ENCODE measurements around the gene TBPL1.

- TF ChIP-seq POLR2A (IDR thresholded peaks at IDR 0.05): no peak
- TF ChIP-seq, protein P1, sequence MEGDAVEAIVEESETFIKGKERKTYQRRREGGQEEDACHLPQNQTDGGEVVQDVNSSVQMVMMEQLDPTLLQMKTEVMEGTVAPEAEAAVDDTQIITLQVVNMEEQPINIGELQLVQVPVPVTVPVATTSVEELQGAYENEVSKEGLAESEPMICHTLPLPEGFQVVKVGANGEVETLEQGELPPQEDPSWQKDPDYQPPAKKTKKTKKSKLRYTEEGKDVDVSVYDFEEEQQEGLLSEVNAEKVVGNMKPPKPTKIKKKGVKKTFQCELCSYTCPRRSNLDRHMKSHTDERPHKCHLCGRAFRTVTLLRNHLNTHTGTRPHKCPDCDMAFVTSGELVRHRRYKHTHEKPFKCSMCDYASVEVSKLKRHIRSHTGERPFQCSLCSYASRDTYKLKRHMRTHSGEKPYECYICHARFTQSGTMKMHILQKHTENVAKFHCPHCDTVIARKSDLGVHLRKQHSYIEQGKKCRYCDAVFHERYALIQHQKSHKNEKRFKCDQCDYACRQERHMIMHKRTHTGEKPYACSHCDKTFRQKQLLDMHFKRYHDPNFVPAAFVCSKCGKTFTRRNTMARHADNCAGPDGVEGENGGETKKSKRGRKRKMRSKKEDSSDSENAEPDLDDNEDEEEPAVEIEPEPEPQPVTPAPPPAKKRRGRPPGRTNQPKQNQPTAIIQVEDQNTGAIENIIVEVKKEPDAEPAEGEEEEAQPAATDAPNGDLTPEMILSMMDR (IDR thresholded peaks at IDR 0.05): no peak
Observed at GRCh38 chr6:133995758-133996157, 42.7 kb downstream of the TBPL1 start.
